ENCODE measurements around the gene LHX8. TPM values are rescaled to one million over a fixed set of nuclear protein-coding genes. Genes with fewer than 3 reads are reported as not detected.

Gene LHX8
- total RNA-seq, 1 experiment from 2014 or later: 0.37 TPM

DNA sequence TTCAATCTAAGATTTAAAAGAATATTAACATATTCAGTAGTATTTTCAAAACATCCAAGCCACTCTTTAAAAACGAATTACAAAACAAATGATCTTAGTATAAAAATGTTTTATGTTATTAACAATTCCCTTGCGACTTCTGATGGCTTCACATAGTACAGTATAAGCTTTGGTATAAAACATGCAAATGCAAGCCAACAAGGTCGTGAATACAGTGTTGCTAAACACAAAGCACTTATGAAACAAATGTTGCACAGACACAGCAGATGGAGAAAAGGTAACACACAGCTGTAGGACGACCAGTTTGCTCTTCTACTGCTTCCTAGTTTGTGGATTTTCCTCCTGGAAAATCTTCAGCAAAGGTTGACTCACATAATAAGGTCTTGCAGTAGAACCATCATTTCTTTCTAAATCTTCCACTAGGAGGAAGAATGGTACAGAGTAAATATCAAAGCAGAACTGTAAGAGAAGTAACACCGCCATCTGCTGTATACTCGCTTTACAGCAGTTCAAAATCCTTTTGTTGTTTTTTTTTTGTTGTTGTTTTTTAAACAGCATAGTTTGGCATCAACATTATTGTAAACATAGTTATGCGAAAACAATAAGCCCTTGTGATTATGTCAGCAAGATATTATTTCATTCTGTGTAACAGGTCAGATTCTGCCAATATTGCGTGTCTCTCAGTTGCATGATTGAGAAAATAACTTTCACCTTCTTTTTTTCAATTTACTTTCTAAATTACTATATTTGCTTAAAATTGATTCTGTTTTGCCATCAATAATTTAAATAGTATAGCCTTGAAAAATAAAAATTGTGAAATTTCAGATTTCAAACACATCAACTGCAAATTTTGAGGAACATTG lies 69.5 kb downstream of the LHX8 start:
- DNase-seq (ENCODE audit: low spot score) (peak; percentile 14), ATAC-seq (peak; percentile 89)
- ChIA-PET CTCF (interaction anchor here (1.1 to 3.2 kb wide), 9 partner anchors 11 to 438 kb away, joined by 3 to 25 read pairs (median 6); no protein-coding TSS in a partner anchor), POLR2A (no interaction called here)
- H3K36me3 Mint-ChIP-seq: no peaks in the 10 kb centered on the region
- peaks cover 14% of the 10 kb centered on the region for H3K4me1 Mint-ChIP-seq
- H3K9me3 Mint-ChIP-seq: no peaks in the 10 kb centered on the region
- no peak for TF ChIP-seq NR2C2 (CRISPR knock-in tag; IDR thresholded peaks at IDR 0.05)
- TF ChIP-seq, protein P1, sequence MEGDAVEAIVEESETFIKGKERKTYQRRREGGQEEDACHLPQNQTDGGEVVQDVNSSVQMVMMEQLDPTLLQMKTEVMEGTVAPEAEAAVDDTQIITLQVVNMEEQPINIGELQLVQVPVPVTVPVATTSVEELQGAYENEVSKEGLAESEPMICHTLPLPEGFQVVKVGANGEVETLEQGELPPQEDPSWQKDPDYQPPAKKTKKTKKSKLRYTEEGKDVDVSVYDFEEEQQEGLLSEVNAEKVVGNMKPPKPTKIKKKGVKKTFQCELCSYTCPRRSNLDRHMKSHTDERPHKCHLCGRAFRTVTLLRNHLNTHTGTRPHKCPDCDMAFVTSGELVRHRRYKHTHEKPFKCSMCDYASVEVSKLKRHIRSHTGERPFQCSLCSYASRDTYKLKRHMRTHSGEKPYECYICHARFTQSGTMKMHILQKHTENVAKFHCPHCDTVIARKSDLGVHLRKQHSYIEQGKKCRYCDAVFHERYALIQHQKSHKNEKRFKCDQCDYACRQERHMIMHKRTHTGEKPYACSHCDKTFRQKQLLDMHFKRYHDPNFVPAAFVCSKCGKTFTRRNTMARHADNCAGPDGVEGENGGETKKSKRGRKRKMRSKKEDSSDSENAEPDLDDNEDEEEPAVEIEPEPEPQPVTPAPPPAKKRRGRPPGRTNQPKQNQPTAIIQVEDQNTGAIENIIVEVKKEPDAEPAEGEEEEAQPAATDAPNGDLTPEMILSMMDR (IDR thresholded peaks at IDR 0.05): peak; percentile 61; the same call in 1 of the 2 replicates
- no peak for TF ChIP-seq GABPB1 (CRISPR knock-in tag; IDR thresholded peaks at IDR 0.05)
- H3K4me3 Mint-ChIP-seq: no peak overlapping the region
- no peak overlapping the region for H3K27ac Mint-ChIP-seq
- H3K27me3 Mint-ChIP-seq (ENCODE audit: low read depth): no peaks in the 10 kb centered on the region

DNA sequence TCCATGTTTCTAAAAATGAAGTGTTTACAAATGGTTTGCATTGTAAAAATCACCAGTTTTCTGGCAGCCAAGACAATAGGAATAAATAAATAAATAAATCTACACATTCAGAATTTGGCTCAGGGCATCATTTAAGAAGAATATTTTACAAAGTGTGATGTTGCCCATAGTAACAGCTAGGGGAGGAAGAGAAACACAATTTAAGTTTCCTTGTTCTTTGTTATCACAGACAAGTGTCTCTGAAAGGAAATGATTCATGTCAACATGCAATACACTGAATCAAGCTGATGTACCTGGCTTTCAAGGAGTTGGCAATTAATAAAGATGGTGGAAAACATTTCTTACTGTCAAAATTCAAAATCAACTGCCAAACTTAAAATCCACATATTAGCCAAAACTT lies 74.7 kb downstream of the LHX8 start:
- Mint-ChIP-seq H3K4me3 (no peak overlapping the region), H3K9me3 (no peaks in the 10 kb centered on the region), H3K27me3 (ENCODE audit: low read depth) (no peaks in the 10 kb centered on the region), H3K36me3 (no peaks in the 10 kb centered on the region), H3K4me1 (peaks cover 8% of the 10 kb centered on the region), H3K27ac (no peak overlapping the region)
- POLR2A ChIA-PET: no interaction called here
- no peak for DNase-seq (ENCODE audit: low spot score)
- CTCF ChIA-PET: no interaction called here
- no peak for ATAC-seq
- TF ChIP-seq, protein P2, sequence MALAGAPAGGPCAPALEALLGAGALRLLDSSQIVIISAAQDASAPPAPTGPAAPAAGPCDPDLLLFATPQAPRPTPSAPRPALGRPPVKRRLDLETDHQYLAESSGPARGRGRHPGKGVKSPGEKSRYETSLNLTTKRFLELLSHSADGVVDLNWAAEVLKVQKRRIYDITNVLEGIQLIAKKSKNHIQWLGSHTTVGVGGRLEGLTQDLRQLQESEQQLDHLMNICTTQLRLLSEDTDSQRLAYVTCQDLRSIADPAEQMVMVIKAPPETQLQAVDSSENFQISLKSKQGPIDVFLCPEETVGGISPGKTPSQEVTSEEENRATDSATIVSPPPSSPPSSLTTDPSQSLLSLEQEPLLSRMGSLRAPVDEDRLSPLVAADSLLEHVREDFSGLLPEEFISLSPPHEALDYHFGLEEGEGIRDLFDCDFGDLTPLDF (CRISPR knock-in tag; IDR thresholded peaks at IDR 0.05): no peak
- TF ChIP-seq MYBL2 (CRISPR knock-in tag; IDR thresholded peaks at IDR 0.05) (no peak), ZNF671 (CRISPR knock-in tag; IDR thresholded peaks at IDR 0.05) (no peak), PRRX2 (CRISPR knock-in tag; IDR thresholded peaks at IDR 0.05) (no peak), SOX15 (CRISPR knock-in tag; IDR thresholded peaks at IDR 0.05) (no peak), ETV6 (CRISPR knock-in tag; IDR thresholded peaks at IDR 0.05) (no peak), ELF4 (CRISPR knock-in tag; IDR thresholded peaks at IDR 0.05; ENCODE audit: low read depth) (no peak), MXD4 (CRISPR knock-in tag; IDR thresholded peaks at IDR 0.05; ENCODE audit: borderline replicate concordance) (no peak), GRHL2 (CRISPR knock-in tag; IDR thresholded peaks at IDR 0.05; ENCODE audit: insufficient replicate concordance, severe bottlenecking) (no peak), ZNF396 (CRISPR knock-in tag; IDR thresholded peaks at IDR 0.05; ENCODE audit: borderline replicate concordance) (no peak)
- TF ChIP-seq, protein P3, sequence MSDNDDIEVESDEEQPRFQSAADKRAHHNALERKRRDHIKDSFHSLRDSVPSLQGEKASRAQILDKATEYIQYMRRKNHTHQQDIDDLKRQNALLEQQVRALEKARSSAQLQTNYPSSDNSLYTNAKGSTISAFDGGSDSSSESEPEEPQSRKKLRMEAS (CRISPR knock-in tag; IDR thresholded peaks at IDR 0.05): no peak
- TF ChIP-seq, protein P4, sequence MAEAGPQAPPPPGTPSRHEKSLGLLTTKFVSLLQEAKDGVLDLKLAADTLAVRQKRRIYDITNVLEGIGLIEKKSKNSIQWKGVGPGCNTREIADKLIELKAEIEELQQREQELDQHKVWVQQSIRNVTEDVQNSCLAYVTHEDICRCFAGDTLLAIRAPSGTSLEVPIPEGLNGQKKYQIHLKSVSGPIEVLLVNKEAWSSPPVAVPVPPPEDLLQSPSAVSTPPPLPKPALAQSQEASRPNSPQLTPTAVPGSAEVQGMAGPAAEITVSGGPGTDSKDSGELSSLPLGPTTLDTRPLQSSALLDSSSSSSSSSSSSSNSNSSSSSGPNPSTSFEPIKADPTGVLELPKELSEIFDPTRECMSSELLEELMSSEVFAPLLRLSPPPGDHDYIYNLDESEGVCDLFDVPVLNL (CRISPR knock-in tag; IDR thresholded peaks at IDR 0.05; ENCODE audit: borderline replicate concordance, low read depth): no peak
- TF ChIP-seq, protein P1 (IDR thresholded peaks at IDR 0.05): no peak
- TF ChIP-seq, protein P5, sequence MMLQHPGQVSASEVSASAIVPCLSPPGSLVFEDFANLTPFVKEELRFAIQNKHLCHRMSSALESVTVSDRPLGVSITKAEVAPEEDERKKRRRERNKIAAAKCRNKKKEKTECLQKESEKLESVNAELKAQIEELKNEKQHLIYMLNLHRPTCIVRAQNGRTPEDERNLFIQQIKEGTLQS (CRISPR knock-in tag; conservative IDR thresholded peaks at IDR 0.05): no peak
- TF ChIP-seq, protein P6, sequence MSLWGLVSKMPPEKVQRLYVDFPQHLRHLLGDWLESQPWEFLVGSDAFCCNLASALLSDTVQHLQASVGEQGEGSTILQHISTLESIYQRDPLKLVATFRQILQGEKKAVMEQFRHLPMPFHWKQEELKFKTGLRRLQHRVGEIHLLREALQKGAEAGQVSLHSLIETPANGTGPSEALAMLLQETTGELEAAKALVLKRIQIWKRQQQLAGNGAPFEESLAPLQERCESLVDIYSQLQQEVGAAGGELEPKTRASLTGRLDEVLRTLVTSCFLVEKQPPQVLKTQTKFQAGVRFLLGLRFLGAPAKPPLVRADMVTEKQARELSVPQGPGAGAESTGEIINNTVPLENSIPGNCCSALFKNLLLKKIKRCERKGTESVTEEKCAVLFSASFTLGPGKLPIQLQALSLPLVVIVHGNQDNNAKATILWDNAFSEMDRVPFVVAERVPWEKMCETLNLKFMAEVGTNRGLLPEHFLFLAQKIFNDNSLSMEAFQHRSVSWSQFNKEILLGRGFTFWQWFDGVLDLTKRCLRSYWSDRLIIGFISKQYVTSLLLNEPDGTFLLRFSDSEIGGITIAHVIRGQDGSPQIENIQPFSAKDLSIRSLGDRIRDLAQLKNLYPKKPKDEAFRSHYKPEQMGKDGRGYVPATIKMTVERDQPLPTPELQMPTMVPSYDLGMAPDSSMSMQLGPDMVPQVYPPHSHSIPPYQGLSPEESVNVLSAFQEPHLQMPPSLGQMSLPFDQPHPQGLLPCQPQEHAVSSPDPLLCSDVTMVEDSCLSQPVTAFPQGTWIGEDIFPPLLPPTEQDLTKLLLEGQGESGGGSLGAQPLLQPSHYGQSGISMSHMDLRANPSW (CRISPR knock-in tag; conservative IDR thresholded peaks at IDR 0.05; ENCODE audit: low read depth): no peak
- TF ChIP-seq, protein P7, sequence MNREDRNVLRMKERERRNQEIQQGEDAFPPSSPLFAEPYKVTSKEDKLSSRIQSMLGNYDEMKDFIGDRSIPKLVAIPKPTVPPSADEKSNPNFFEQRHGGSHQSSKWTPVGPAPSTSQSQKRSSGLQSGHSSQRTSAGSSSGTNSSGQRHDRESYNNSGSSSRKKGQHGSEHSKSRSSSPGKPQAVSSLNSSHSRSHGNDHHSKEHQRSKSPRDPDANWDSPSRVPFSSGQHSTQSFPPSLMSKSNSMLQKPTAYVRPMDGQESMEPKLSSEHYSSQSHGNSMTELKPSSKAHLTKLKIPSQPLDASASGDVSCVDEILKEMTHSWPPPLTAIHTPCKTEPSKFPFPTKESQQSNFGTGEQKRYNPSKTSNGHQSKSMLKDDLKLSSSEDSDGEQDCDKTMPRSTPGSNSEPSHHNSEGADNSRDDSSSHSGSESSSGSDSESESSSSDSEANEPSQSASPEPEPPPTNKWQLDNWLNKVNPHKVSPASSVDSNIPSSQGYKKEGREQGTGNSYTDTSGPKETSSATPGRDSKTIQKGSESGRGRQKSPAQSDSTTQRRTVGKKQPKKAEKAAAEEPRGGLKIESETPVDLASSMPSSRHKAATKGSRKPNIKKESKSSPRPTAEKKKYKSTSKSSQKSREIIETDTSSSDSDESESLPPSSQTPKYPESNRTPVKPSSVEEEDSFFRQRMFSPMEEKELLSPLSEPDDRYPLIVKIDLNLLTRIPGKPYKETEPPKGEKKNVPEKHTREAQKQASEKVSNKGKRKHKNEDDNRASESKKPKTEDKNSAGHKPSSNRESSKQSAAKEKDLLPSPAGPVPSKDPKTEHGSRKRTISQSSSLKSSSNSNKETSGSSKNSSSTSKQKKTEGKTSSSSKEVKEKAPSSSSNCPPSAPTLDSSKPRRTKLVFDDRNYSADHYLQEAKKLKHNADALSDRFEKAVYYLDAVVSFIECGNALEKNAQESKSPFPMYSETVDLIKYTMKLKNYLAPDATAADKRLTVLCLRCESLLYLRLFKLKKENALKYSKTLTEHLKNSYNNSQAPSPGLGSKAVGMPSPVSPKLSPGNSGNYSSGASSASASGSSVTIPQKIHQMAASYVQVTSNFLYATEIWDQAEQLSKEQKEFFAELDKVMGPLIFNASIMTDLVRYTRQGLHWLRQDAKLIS (CRISPR knock-in tag; IDR thresholded peaks at IDR 0.05; ENCODE audit: borderline replicate concordance): no peak

All from WTC11 (cell line).